GM19455 (cell line): Measurements from ENCODE around the gene SOX10.

Experiments
- ATAC-seq: cut with Tn5 transposase; IDR thresholded peaks from one replicate; pipeline ENCODE4 v1.9.1; 2021; ENCODE audit not compliant: unreplicated experiment

Gene SOX10

DNA sequence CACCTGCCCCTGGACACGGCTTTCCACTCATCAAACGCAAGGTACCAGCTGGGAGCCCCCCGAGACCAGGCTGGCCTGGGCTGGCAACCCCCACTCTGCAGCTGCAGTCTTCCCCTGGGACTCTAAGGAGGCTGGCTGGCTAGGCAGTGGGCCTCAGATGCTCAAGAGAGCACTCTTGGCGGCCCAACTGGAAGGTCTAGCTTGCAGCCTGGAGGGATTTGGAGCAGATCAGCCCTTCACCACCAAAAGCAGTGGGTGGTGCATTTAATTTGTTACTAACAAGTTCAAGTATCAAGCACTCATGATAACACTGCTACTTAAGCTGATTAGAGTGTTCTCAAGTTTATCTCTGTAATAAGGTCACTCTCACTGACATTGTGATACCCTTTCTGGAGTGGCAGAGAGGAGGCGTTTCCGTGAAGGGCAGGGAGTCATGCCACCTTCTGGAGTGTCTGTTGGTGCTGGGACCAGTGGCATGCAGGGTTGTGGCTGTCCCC lies 52.4 kb downstream of the SOX10 start:
- no peak for ATAC-seq

GRCh38 chr22:37930952-37931440 lies 53.4 kb downstream of the SOX10 start:
- no peak for ATAC-seq

DNA sequence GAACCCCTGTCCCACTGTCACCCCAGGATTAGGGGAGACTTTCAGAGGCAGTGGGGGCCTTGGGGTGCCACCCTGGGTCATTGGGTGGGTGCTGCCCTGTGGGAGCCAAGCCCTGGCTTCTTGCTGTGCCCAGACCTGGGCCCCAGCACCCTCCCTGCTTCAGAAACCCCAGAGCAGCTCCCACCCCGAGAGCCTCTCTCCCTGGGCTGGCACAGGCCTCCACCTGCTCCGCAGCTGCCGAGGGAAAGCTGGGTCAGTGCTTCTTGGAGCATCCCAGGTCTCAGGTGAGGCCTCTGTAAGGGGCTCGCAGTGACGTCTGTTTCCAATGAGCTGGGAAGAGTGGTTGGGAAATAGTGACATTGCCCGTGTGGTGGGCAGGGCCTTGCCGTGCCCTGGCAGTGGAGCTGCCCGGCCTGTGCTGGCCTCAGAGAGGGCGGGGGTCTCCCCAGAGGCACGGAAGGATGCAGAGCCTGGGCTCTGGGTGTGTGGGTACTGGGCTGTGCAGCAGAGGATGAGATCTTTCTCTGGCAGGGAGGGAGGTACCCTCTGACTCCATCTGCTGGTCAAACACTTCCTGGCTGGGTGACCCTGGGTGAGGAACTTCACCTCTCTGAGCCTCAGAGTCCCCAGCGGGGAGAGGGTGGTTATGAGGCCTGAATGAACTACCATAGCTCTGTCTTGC lies 53.9 kb downstream of the SOX10 start:
- ATAC-seq, result no peak

- no peak for ATAC-seq
Measured at GRCh38 chr22:37929390-37929789, 55.0 kb downstream of the SOX10 start.

DNA sequence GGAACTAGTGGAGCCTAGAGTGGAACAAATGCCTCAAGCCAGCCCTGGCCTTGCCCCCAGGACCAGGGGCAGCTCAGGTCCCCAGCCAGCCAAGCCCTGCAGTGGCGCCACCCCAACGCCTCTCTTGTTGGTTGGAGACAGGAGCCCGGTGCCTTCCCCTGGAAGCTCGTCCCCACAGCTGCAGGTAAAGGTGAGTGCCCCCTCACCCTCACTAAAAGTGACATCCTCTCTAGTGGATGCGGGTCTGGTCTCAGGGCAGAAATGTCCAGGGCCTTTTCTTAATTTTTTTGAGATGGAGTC lies 56.8 kb downstream of the SOX10 start:
- ATAC-seq, result no peak

DNA sequence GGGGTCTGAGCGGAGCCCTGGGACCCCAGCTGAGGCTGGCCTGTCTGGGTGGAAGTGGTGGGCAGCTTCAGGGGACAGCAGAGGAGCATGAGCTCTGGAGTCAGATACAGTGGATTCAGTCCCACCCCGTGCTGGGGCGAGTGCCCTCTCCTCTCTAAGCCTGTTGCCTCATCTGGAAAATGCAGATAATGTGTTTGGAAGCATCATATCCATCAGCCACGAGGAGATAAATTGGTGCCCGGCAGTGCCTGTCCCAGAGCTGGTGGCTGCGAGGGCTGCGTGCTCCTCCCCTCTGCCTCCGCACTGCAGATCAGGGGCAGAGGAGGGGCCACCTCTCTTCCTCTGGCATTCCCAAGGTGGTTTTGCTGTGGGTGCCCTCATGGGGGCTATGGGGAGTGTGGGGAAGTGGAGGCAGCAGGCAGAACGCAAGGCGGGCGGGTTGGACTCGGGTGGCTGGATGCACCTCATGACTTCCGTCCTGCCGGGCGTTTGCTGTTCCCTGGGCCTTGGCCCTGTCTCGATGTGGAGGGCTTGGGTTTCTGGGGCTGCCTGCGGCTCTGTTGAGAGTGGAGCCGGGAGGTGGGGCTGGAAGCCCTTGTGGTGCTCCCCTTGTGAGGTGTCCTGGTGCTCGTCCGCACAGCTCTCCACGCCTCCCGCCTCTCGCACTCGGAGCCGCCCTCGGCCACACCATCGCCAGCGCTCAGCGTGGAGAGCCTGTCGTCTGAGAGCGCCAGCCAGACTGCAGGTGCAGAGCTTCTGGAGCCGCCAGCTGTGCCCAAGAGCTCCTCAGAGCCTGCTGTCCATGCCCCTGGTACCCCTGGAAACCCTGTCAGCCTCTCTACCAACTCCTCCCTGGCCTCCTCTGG lies 57.4 kb downstream of the SOX10 start:
- no peak for ATAC-seq

- no peak for ATAC-seq
Measured at GRCh38 chr22:37926358-37926757, 58.0 kb downstream of the SOX10 start.

DNA sequence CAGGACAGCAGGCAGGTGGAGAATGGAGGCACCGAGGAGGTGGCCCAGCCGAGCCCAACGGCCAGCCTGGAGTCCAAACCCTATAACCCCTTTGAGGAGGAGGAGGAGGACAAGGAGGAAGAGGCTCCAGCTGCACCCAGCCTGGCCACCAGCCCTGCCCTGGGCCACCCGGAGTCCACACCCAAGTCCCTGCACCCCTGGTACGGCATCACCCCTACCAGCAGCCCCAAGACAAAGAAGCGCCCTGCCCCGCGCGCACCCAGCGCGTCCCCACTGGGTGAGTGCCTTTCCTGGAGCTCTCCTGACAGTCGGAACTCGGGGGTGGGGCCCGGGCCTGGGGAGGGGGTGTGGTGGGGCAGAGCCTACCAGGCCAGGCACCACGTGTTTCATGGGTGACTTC lies 58.6 kb downstream of the SOX10 start:
- no peak for ATAC-seq

GRCh38 chr22:37925330-37925729 lies 59.0 kb downstream of the SOX10 start:
- no peak for ATAC-seq

GRCh38 chr22:37924386-37925065 lies 59.8 kb downstream of the SOX10 start:
- no peak for ATAC-seq

GRCh38 chr22:37923927-37924326 lies 60.4 kb downstream of the SOX10 start:
- no peak for ATAC-seq
